Neural cell (in vitro differentiated cells): Measurements from ENCODE around the gene BLVRA.

Source experiments
- CTCF ChIP-seq: fragments of 450-650 bp; IDR thresholded peaks from 2 replicates; pipeline ENCODE4 v1.5.1; 2014; ENCODE audit warnings: antibody characterized with exemption, mild to moderate bottlenecking, moderate library complexity; ENCODE audit not compliant: poor library complexity, severe bottlenecking
- EP300 ChIP-seq: fragments of 450-650 bp; conservative IDR thresholded peaks from 2 replicates; pipeline ENCODE4 v1.6.1; 2014; ENCODE audit warnings: antibody characterized with exemption, mild to moderate bottlenecking, moderate library complexity; ENCODE audit not compliant: poor library complexity, severe bottlenecking
- EZH2 ChIP-seq: fragments of 200-600, 300-800 bp; shearing (Covaris generic), sonication (generic); IDR thresholded peaks from 2 replicates; pipeline ENCODE4 v1.6.1; 2014; ENCODE audit warnings: antibody characterized with exemption, low read length, borderline replicate concordance, mild to moderate bottlenecking; ENCODE audit not compliant: insufficient read depth, poor library complexity, severe bottlenecking
- MXI1 ChIP-seq: fragments of 450-650 bp; conservative IDR thresholded peaks from 2 replicates; pipeline ENCODE4 v1.6.1; 2014; ENCODE audit warnings: antibody characterized with exemption, mild to moderate bottlenecking; ENCODE audit not compliant: poor library complexity, severe bottlenecking
- POLR2AphosphoS5 ChIP-seq: IDR thresholded peaks from 2 replicates; pipeline ENCODE4 v1.6.1; 2012
- RAD21 ChIP-seq: fragments of 450-650 bp; conservative IDR thresholded peaks from 2 replicates; pipeline ENCODE4 v1.6.1; 2014; ENCODE audit warnings: antibody characterized with exemption, mild to moderate bottlenecking, moderate library complexity

- TF ChIP-seq CTCF (no peak), EP300 (no peak), POLR2AphosphoS5 (no peak), RAD21 (no peak), EZH2 (no peak), MXI1 (no peak)
These were observed 31.5 kb downstream of the BLVRA start for GRCh38 chr7:43790006-43790405.
